Measurements from ENCODE around the gene METTL9. TPM values are rescaled to one million over a fixed set of nuclear protein-coding genes. Genes with fewer than 3 reads are reported as not detected.
"Not testable (repeated sequence)": the region's sequence is repeated elsewhere in the genome, so short reads cannot be mapped to it uniquely, and the experiment has no call there.

The METTL9 gene
- total and polyA plus RNA-seq, 2 experiments from 2014 or later: 72.5 to 152 TPM

GRCh38 chr16:21566891-21567414 lies 32.4 kb upstream of the METTL9 start:
- H3K9me3 Mint-ChIP-seq: no peaks in the 10 kb centered on the region
- Histone ChIP-seq H3K9me2 (ENCODE audit: insufficient read depth) (no peaks in the 10 kb centered on the region), H3K4me3 (no peak overlapping the region), H3K4me2 (no peak overlapping the region), H3K27me3 (ENCODE audit: insufficient read depth) (no peaks in the 10 kb centered on the region), H3F3A (replicated peaks; ENCODE audit: low read depth) (no peaks in the 10 kb centered on the region), H3K4me1 (ENCODE audit: insufficient read depth) (no peaks in the 10 kb centered on the region), H2AFZ (peak overlapping the region; percentile 53; the same call in 1 of the 2 replicates), H4K20me1 (replicated peaks; ENCODE audit: insufficient read depth) (no peaks in the 10 kb centered on the region), H3K36me3 (ENCODE audit: insufficient read depth) (no peaks in the 10 kb centered on the region), H3K79me2 (replicated peaks; ENCODE audit: insufficient read depth) (no peaks in the 10 kb centered on the region), H3K27ac (ENCODE audit: low read depth) (no peak overlapping the region)
- H3K4me3 Mint-ChIP-seq: no peak overlapping the region
- no peaks in the 10 kb centered on the region for H3K4me1 Mint-ChIP-seq
- DNase-seq (ENCODE audit: low spot score) (no peak), ATAC-seq (no peak)
- H3K27me3 Mint-ChIP-seq (ENCODE audit: insufficient read depth, low read depth, poor library complexity): peaks cover 4% of the 10 kb centered on the region
- TF ChIP-seq ZNF114 (CRISPR knock-in tag; IDR thresholded peaks at IDR 0.05): no peak
- no peak for TF ChIP-seq NANOG (IDR thresholded peaks at IDR 0.05; ENCODE audit: borderline replicate concordance)
- no peak for TF ChIP-seq CTCF (conservative IDR thresholded peaks at IDR 0.05; ENCODE audit: low read depth in 2 of 2)
- no peak for TF ChIP-seq EZH2phosphoT487 (IDR thresholded peaks at IDR 0.05; ENCODE audit: unreplicated experiment)
- TF ChIP-seq REST (IDR thresholded peaks at IDR 0.05; ENCODE audit: unreplicated experiment): no peak
- no peak for TF ChIP-seq POLR2AphosphoS5 (IDR thresholded peaks at IDR 0.05; ENCODE audit: low read depth)
- TF ChIP-seq ZNF331 (CRISPR knock-in tag; IDR thresholded peaks at IDR 0.05; ENCODE audit: low read depth): no peak
- no peaks in the 10 kb centered on the region for H3K36me3 Mint-ChIP-seq (ENCODE audit: low read depth)
- no peak overlapping the region for H3K27ac Mint-ChIP-seq

- H2AFZ ChIP-seq; H3K4me1 ChIP-seq (ENCODE audit: insufficient read depth); H3K27me3 ChIP-seq (ENCODE audit: insufficient read depth); H3K79me2 ChIP-seq (replicated peaks; ENCODE audit: insufficient read depth); H3F3A ChIP-seq (replicated peaks; ENCODE audit: low read depth); H4K20me1 ChIP-seq (replicated peaks; ENCODE audit: insufficient read depth); H3K4me3 Mint-ChIP-seq; H3K4me2 ChIP-seq; H3K36me3 ChIP-seq (ENCODE audit: insufficient read depth); H3K27ac Mint-ChIP-seq; H3K4me1 Mint-ChIP-seq; DNase-seq (ENCODE audit: low spot score); H3K36me3 Mint-ChIP-seq (ENCODE audit: low read depth); H3K27ac ChIP-seq (ENCODE audit: low read depth); H3K27me3 Mint-ChIP-seq (ENCODE audit: insufficient read depth, low read depth, poor library complexity); H3K9me2 ChIP-seq (ENCODE audit: insufficient read depth); H3K9me3 Mint-ChIP-seq; H3K4me3 ChIP-seq; ATAC-seq: not testable (repeated sequence)
These were observed 31.9 kb upstream of the METTL9 start for GRCh38 chr16:21567496-21567895.

Measured in GM23338 (cell line).